EL (cell line): Measurements from ENCODE around the gene NDRG4.

Experiments used
- DNase-seq: peaks from one replicate; pipeline ENCODE4 v3.0.0-alpha.2; 2016

NDRG4 gene

GRCh38 chr16:58495521-58496331 is 4.2 kb upstream of the NDRG4 start:
- no peak for DNase-seq

- no peak for DNase-seq
These were observed 2.5 kb upstream of the NDRG4 start for GRCh38 chr16:58497468-58497867.

- no peak for DNase-seq
These were observed 2.0 kb upstream of the NDRG4 start for GRCh38 chr16:58497935-58498334.

- no peak for DNase-seq
These were observed 1.4 kb upstream of the NDRG4 start for GRCh38 chr16:58498341-58499091.

- DNase-seq: no peak
These were observed 841 bp upstream of the NDRG4 start for GRCh38 chr16:58499092-58499511.

GRCh38 chr16:58500430-58501241 is 693 bp downstream of the NDRG4 start:
- DNase-seq: no peak

GRCh38 chr16:58501242-58502131 is 1.5 kb downstream of the NDRG4 start:
- no peak for DNase-seq

- no peak for DNase-seq
These were observed 2.4 kb downstream of the NDRG4 start for GRCh38 chr16:58502217-58502921.

GRCh38 chr16:58503166-58503862 is 3.4 kb downstream of the NDRG4 start:
- no peak for DNase-seq

GRCh38 chr16:58503863-58504688 is 4.1 kb downstream of the NDRG4 start:
- no peak for DNase-seq

GRCh38 chr16:58506241-58507194 is 6.6 kb downstream of the NDRG4 start:
- DNase-seq: no peak

- no peak for DNase-seq
These were observed 7.4 kb downstream of the NDRG4 start for GRCh38 chr16:58507195-58507962.

- no peak for DNase-seq
These were observed 8.2 kb downstream of the NDRG4 start for GRCh38 chr16:58507963-58508670.

- DNase-seq: no peak
These were observed 8.8 kb downstream of the NDRG4 start for GRCh38 chr16:58508671-58509251.

GRCh38 chr16:58509256-58510096 is 9.5 kb downstream of the NDRG4 start:
- DNase-seq: no peak
